Endothelial cell of umbilical vein (primary cell): ENCODE results near the gene CD55. TPM values are rescaled to one million over a fixed set of nuclear protein-coding genes. Genes with fewer than 3 reads are reported as not detected.

Experiments
- BruUV-seq: library from RNA; stranded (reverse); fragments of 400-500 nt; replicated peaks from 2 replicates; lab custom pipeline; 2021; lab: Mats Ljungman, UMichigan
- CTCF ChIA-PET: fragments of 300-600, 350-600 bp; sonication (Branson Sonifier 250); formaldehyde crosslinking; loops from one replicate; lab custom pipeline; 2021; ENCODE audit warnings: antibody characterized with exemption, inconsistent platforms; lab: Charles Lee
- POLR2A ChIA-PET: fragments of 300-600, 350-600 bp; sonication (Branson Sonifier 250); formaldehyde crosslinking; loops from one replicate; lab custom pipeline; 2021; ENCODE audit warnings: antibody characterized with exemption, inconsistent platforms; lab: Charles Lee
- DNase-seq: peaks from one replicate; pipeline ENCODE4 v3.0.0-alpha.2; 2011; ENCODE audit warnings: low read depth, low spot score
- FAIRE-seq: peaks from 2 replicates; lab custom pipeline; 2011; peaks lifted over from hg19 to GRCh38; lab: Jason Lieb, UNC
- H2AFZ ChIP-seq: 2 replicates; pipeline ENCODE4 v1.6.0; 2012; ENCODE audit warnings: low read depth, low read length, control low read depth, inconsistent platforms
- H3K27ac ChIP-seq: 2 replicates; pipeline ENCODE4 v1.5.1; 2011; ENCODE audit warnings: low read depth, mild to moderate bottlenecking, control low read depth, low read length, moderate library complexity; ENCODE audit not compliant: insufficient read depth
- H3K27me3 ChIP-seq, 2 experiments: 2 replicates each; pipeline versions ENCODE4 v1.6.0 to v1.6.1; 2011; ENCODE audit warnings: low read length in 2 of 2, mixed read lengths in 1 of 2; ENCODE audit not compliant: control insufficient read depth in 2 of 2, insufficient read depth in 2 of 2
- H3K36me3 ChIP-seq, 2 experiments: 2 replicates in 1 of 2; 3 replicates in 1 of 2; pipeline ENCODE4 v1.5.1; 2011; ENCODE audit warnings: low read length in 2 of 2, mild to moderate bottlenecking in 1 of 2, moderate library complexity in 1 of 2; ENCODE audit not compliant: control insufficient read depth in 2 of 2, insufficient read depth in 2 of 2; ENCODE audit errors: extremely low read depth in 1 of 2
- H3K4me1 ChIP-seq: 3 replicates; pipeline ENCODE4 v1.5.1; 2011; ENCODE audit warnings: mild to moderate bottlenecking, low read length; ENCODE audit not compliant: control insufficient read depth, insufficient read depth; ENCODE audit errors: extremely low read depth
- H3K4me2 ChIP-seq: 2 replicates; pipeline ENCODE4 v1.6.1; 2011; ENCODE audit warnings: low read length, control low read depth, mixed read lengths; ENCODE audit not compliant: insufficient read depth
- H3K4me3 ChIP-seq, 3 experiments: fragments of 200-600 bp in 1 of 3; sonication (generic), shearing (Covaris generic) in 1 of 3; replicated peaks in 1 of 3; 2 replicates each; pipeline ENCODE4 v1.5.1; 2011 to 2016; ENCODE audit warnings: control low read depth in 3 of 3, low read length in 3 of 3, mild to moderate bottlenecking in 2 of 3, inconsistent platforms in 1 of 3, low read depth in 1 of 3, moderate library complexity in 1 of 3; ENCODE audit not compliant: insufficient read depth in 1 of 3
- H3K79me2 ChIP-seq: 2 replicates; pipeline ENCODE4 v1.6.0; 2012; ENCODE audit warnings: low read length, inconsistent platforms; ENCODE audit not compliant: control insufficient read depth, insufficient read depth
- H3K9ac ChIP-seq: replicated peaks from 2 replicates; pipeline ENCODE3; 2011; ENCODE audit warnings: low read length, control low read depth; ENCODE audit not compliant: insufficient read depth; ENCODE audit errors: extremely low read depth
- H3K9me1 ChIP-seq: replicated peaks from 3 replicates; pipeline ENCODE4 v1.6.0; 2011; ENCODE audit warnings: mild to moderate bottlenecking, low read length; ENCODE audit not compliant: control insufficient read depth, insufficient read depth; ENCODE audit errors: extremely low read depth
- H3K9me3 ChIP-seq: replicated peaks from 2 replicates; pipeline ENCODE4 v1.5.1; 2012; ENCODE audit warnings: low read length, inconsistent platforms; ENCODE audit not compliant: control insufficient read depth, insufficient read depth
- H4K20me1 ChIP-seq: replicated peaks from 2 replicates; pipeline ENCODE3; 2011; ENCODE audit warnings: mild to moderate bottlenecking, low read length; ENCODE audit not compliant: control insufficient read depth, insufficient read depth; ENCODE audit errors: extremely low read depth
- CTCF ChIP-seq, 2 donors: IDR thresholded peaks; 1 replicate in 1 of 2; 2 replicates in 1 of 2; pipeline ENCODE4 v1.5.1; 2011; ENCODE audit warnings: low read length in 2 of 2, mild to moderate bottlenecking in 2 of 2, moderate library complexity in 2 of 2, control low read depth in 1 of 2, inconsistent platforms in 1 of 2, low read depth in 1 of 2; ENCODE audit not compliant: insufficient read depth in 1 of 2; ENCODE audit errors: extremely low read depth in 1 of 2
- EZH2 ChIP-seq: IDR thresholded peaks from 2 replicates; pipeline ENCODE4 v1.6.1; 2012; ENCODE audit warnings: borderline replicate concordance, low read depth, mild to moderate bottlenecking, moderate library complexity, low read length, inconsistent platforms; ENCODE audit not compliant: severe bottlenecking
- FOS ChIP-seq: IDR thresholded peaks from 2 replicates; pipeline ENCODE4 v1.6.1; 2011; ENCODE audit warnings: mild to moderate bottlenecking, low read length, moderate library complexity, borderline replicate concordance; ENCODE audit not compliant: insufficient read depth
- GATA2 ChIP-seq: IDR thresholded peaks from 2 replicates; pipeline ENCODE4 v1.7.0; 2011; ENCODE audit warnings: low read depth, mild to moderate bottlenecking, moderate library complexity, mixed read lengths, low read length; ENCODE audit not compliant: insufficient read length, insufficient read depth
- JUN ChIP-seq: IDR thresholded peaks from 2 replicates; pipeline ENCODE4 v1.6.1; 2011; ENCODE audit warnings: borderline replicate concordance, low read depth; ENCODE audit not compliant: insufficient read length, insufficient read depth
- MAX ChIP-seq: IDR thresholded peaks from 2 replicates; pipeline ENCODE4 v1.6.1; 2011; ENCODE audit not compliant: insufficient read depth, insufficient read length
- MYC ChIP-seq: IDR thresholded peaks from one replicate; pipeline ENCODE4 v1.6.1; 2011; ENCODE audit warnings: mild to moderate bottlenecking, low read depth, low read length
- POLR2A ChIP-seq: IDR thresholded peaks from 2 replicates; pipeline ENCODE4 v1.6.1; 2012; ENCODE audit warnings: low read depth, mild to moderate bottlenecking, control low read depth, low read length
- POLR2AphosphoS5 ChIP-seq: IDR thresholded peaks from 2 replicates; pipeline ENCODE4 v1.6.1; 2012; ENCODE audit warnings: low read depth, mild to moderate bottlenecking, control low read depth, low read length, moderate library complexity; ENCODE audit not compliant: insufficient read depth
- dilution Hi-C: fragments of 300-500 bp; cut with MboI; formaldehyde crosslinking; loops from one replicate; pipeline ENCODE4 v1.15.0; 2019; ENCODE audit warnings: low sequenced_read_pairs; ENCODE audit not compliant: extremely low pct_ligation_motif_present
- intact Hi-C: fragments of 100-400 bp; cut with micrococcal nuclease; formaldehyde crosslinking; loops from one replicate; pipeline ENCODE4 v1.10.0; 2022
- polyA plus RNA-seq, 4 experiments: library from polyadenylated mRNA; depleted of rRNA in 3 of 4; stranded (reverse) in 3 of 4; unstranded in 1 of 4; fragments of >200 nt; gene quantifications; 2 replicates each; pipeline versions ENCODE4 v1.2.1 to v1.2.3, GENCODE V29; 2011 to 2012; ENCODE audit warnings: missing spikeins in 1 of 4
- total RNA-seq: library from RNA; stranded (reverse); gene quantifications from 2 replicates; pipeline ENCODE4 v1.2.3, GENCODE V29; 2021

CD55 gene
- total and polyA plus RNA-seq, 2 donors (not counting 3 experiments of a cell fraction or from before 2014, with no cell fraction given): 111 to 179 TPM

DNA sequence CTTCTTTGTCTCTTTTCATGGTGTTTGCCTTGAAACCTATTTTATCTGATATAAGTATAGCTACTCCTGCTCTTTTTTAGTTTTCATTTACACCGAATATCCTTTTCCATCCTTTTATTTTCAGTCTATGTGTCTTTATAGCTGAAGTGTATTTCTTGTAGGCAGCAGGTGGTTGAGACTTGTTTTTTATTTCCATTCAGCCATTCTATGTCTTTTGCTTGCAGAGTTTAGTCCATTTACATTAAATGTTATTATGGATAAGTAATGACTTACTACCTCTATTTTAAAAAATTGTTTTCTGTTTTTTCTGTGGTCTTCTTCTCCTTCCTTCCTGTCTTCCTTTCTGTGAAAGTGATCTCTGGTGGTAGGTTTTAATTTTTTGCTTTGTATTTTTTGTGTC, 45.0 kb upstream of the CD55 start:
- Histone ChIP-seq H3K9ac (no peak overlapping the region), H3K4me2 (no peak overlapping the region), H3K9me1 (no peaks in the 10 kb centered on the region), H3K4me1 (peaks cover 7% of the 10 kb centered on the region), H3K79me2 (no peaks in the 10 kb centered on the region), H3K9me3 (no peaks in the 10 kb centered on the region), H3K4me3 (no peak overlapping the region), H3K27ac (no peak overlapping the region), H2AFZ (no peak overlapping the region), H4K20me1 (no peaks in the 10 kb centered on the region), H3K36me3 (no peaks in the 10 kb centered on the region), H3K27me3 (no peaks in the 10 kb centered on the region)
- TF ChIP-seq CTCF (IDR thresholded peaks at IDR 0.05; ENCODE audit: extremely low read depth in 1 of 2, insufficient read depth in 1 of 2, low read depth in 1 of 2, low read length in 2 of 2) (no peak), POLR2AphosphoS5 (no peak), FOS (no peak), POLR2A (no peak), MAX (no peak), MYC (no peak), EZH2 (no peak), JUN (no peak), GATA2 (no peak)
- no TSS peak for BruUV-seq
- intact Hi-C loops: no loop called here
- CTCF ChIA-PET: interaction anchor here (1.6 kb wide), 1 partner anchor 14 kb away, joined by 3 read pairs; no protein-coding TSS in a partner anchor
- dilution Hi-C loops: no loop called here
- DNase-seq (no peak), FAIRE-seq (no peak)
- POLR2A ChIA-PET: no interaction called here
